HepG2 (cell line): ENCODE results near the gene ANKS4B. TPM values are rescaled to one million over a fixed set of nuclear protein-coding genes. Genes with fewer than 3 reads are reported as not detected.

Experiments used
- ARHGAP35 ChIP-seq: sonication (generic); formaldehyde crosslinking; IDR thresholded peaks from 2 replicates; pipeline ENCODE4 v1.9.0; 2022; ENCODE audit warnings: mild to moderate bottlenecking, inconsistent platforms, moderate library complexity, missing genetic modification reagents, borderline replicate concordance
- ELF4 ChIP-seq: sonication (generic); formaldehyde crosslinking; IDR thresholded peaks from 2 replicates; pipeline ENCODE4 v1.5.0; 2020; ENCODE audit warnings: missing genetic modification reagents, mild to moderate bottlenecking, moderate library complexity, borderline replicate concordance
- ETV6 ChIP-seq: sonication (generic); formaldehyde crosslinking; conservative IDR thresholded peaks from 2 replicates; pipeline ENCODE4 v1.4.0; 2020; ENCODE audit warnings: missing genetic modification reagents
- KDM1A ChIP-seq: IDR thresholded peaks from 2 replicates; pipeline ENCODE4 v1.6.1; 2016; ENCODE audit warnings: missing compliant biosample characterization
- KDM5B ChIP-seq: sonication (generic); formaldehyde crosslinking; IDR thresholded peaks from 2 replicates; pipeline ENCODE4 v1.4.0; 2020; ENCODE audit warnings: missing genetic modification reagents, mild to moderate bottlenecking, borderline replicate concordance
- NBN ChIP-seq: fragments of 450-650 bp; conservative IDR thresholded peaks from 2 replicates; pipeline ENCODE4 v1.6.1; 2017
- POLR2A ChIP-seq, 2 experiments: IDR thresholded peaks; 2 replicates each; pipeline ENCODE4 v1.6.1; 2011; ENCODE audit warnings: low read depth in 2 of 2, low read length in 2 of 2, mild to moderate bottlenecking in 1 of 2, moderate library complexity in 1 of 2; ENCODE audit not compliant: insufficient read depth in 1 of 2
- RFXAP ChIP-seq: sonication (generic); formaldehyde crosslinking; IDR thresholded peaks from 2 replicates; pipeline ENCODE4 v1.4.0; 2020; ENCODE audit warnings: missing genetic modification reagents, borderline replicate concordance
- WIZ ChIP-seq: sonication (generic); formaldehyde crosslinking; IDR thresholded peaks from 2 replicates; pipeline ENCODE4 v1.5.1; 2020; ENCODE audit warnings: mild to moderate bottlenecking, missing genetic modification reagents
- ZFP41 ChIP-seq: sonication (generic); formaldehyde crosslinking; IDR thresholded peaks from 2 replicates; pipeline ENCODE4 v1.4.0; 2020; ENCODE audit warnings: mild to moderate bottlenecking, missing genetic modification reagents, borderline replicate concordance
- ZNF331 ChIP-seq: sonication (generic); formaldehyde crosslinking; IDR thresholded peaks from 2 replicates; pipeline ENCODE4 v1.4.0; 2020; ENCODE audit warnings: missing genetic modification reagents
- ZNF607 ChIP-seq: sonication (generic); formaldehyde crosslinking; IDR thresholded peaks from 2 replicates; pipeline ENCODE4 v1.5.1; 2020; ENCODE audit warnings: missing genetic modification reagents, mild to moderate bottlenecking, borderline replicate concordance
- ZSCAN31 ChIP-seq: sonication (generic); formaldehyde crosslinking; IDR thresholded peaks from 2 replicates; pipeline ENCODE4 v1.5.0; 2020; ENCODE audit warnings: low read depth, mild to moderate bottlenecking, missing genetic modification reagents
- polyA plus RNA-seq, 8 experiments: library from polyadenylated mRNA; depleted of rRNA in 3 of 8; stranded (reverse) in 7 of 8; unstranded in 1 of 8; fragments of >200 nt; fragmentation: Illumina TruSeq in 4 of 8; extraction: Trizol in 4 of 8; gene quantifications; 2 replicates each; pipeline versions ENCODE4 v1.2.1 to v1.2.3, GENCODE V29; 2011 to 2016; ENCODE audit warnings: low read depth in 4 of 8, missing spikeins in 1 of 8, mixed read lengths in 1 of 8; ENCODE audit not compliant: insufficient read depth in 1 of 8
- total RNA-seq, 5 experiments: library from RNA; depleted of rRNA; stranded (reverse); fragments of >200 nt; fragmentation: Illumina TruSeq; extraction: Trizol; gene quantifications; 2 replicates each; pipeline ENCODE4 v1.2.3, GENCODE V29; 2016; ENCODE audit warnings: low read depth in 1 of 5
- TF ChIP-seq, protein P1 (sequence below), 2 experiments: fragments of 450-650 bp in 1 of 2; sonication (generic) in 1 of 2; formaldehyde crosslinking in 1 of 2; IDR thresholded peaks; 2 replicates each; pipeline versions ENCODE4 v1.6.1 to v1.8.0; 2016 to 2022; ENCODE audit warnings: antibody characterized with exemption in 1 of 2, mild to moderate bottlenecking in 1 of 2, missing genetic modification reagents in 1 of 2
- TF ChIP-seq, protein P2 (sequence below): IDR thresholded peaks from 2 replicates; pipeline ENCODE4 v1.6.1; 2016; ENCODE audit warnings: mild to moderate bottlenecking
- TF ChIP-seq, protein P3 (sequence below): sonication (generic); formaldehyde crosslinking; IDR thresholded peaks from 2 replicates; pipeline ENCODE4 v1.4.0; 2020; ENCODE audit warnings: mild to moderate bottlenecking, missing genetic modification reagents

The ANKS4B gene
- total and polyA plus RNA-seq, 2 of the 13 experiments (the other 11 are each of a cell fraction or from before 2014, with no cell fraction given) = 6.5 to 30.0 TPM

DNA sequence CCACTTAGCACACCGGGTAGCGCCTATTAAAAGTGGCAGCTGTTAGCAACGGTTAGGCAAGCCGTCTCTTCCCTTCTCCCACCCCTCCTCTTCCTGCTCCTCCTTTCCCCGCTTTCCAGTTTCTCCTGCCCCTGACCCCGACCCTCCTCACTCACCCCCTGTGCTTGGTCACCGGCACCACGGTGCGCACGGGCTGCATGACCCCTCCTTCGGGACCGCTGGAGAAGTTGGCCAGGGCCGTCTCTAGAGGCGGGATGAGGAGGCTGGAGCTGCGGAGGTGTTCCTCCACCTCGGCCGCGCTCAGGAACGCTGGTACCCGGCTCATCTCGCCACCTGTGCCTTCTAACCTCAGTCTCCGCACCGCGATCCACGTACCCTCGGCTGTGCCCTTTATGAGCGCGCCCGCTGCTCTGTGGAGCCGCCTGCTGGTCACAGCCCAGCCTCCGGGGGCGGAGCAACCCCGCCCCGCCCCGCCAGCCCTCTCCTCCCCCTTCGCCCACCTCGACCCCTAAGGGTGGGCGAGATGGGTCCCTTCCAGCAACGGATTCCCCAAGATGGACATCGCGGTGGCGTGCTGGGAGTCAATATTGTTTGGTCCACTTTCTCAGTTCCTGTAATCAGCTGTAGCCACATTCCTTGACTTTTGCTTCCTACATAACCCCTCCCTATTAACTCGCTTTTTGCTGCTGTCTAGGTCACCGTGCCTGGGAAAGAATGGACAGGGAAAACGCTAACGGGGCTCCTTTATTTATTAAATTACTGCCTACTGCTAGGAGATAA, 44.6 kb downstream of the ANKS4B start, which contains the start of gene CRYM (continued):
- TF ChIP-seq, protein P1, sequence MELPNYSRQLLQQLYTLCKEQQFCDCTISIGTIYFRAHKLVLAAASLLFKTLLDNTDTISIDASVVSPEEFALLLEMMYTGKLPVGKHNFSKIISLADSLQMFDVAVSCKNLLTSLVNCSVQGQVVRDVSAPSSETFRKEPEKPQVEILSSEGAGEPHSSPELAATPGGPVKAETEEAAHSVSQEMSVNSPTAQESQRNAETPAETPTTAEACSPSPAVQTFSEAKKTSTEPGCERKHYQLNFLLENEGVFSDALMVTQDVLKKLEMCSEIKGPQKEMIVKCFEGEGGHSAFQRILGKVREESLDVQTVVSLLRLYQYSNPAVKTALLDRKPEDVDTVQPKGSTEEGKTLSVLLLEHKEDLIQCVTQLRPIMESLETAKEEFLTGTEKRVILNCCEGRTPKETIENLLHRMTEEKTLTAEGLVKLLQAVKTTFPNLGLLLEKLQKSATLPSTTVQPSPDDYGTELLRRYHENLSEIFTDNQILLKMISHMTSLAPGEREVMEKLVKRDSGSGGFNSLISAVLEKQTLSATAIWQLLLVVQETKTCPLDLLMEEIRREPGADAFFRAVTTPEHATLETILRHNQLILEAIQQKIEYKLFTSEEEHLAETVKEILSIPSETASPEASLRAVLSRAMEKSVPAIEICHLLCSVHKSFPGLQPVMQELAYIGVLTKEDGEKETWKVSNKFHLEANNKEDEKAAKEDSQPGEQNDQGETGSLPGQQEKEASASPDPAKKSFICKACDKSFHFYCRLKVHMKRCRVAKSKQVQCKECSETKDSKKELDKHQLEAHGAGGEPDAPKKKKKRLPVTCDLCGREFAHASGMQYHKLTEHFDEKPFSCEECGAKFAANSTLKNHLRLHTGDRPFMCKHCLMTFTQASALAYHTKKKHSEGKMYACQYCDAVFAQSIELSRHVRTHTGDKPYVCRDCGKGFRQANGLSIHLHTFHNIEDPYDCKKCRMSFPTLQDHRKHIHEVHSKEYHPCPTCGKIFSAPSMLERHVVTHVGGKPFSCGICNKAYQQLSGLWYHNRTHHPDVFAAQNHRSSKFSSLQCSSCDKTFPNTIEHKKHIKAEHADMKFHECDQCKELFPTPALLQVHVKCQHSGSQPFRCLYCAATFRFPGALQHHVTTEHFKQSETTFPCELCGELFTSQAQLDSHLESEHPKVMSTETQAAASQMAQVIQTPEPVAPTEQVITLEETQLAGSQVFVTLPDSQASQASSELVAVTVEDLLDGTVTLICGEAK (IDR thresholded peaks at IDR 0.05) = no peak
- TF ChIP-seq, protein P1 (CRISPR knock-in tag; IDR thresholded peaks at IDR 0.05) = peak; percentile 44; the same call in 1 of the 2 replicates
- TF ChIP-seq KDM5B = peak; percentile 77; the same call in 1 of the 2 replicates
- 0 out of 2 replicates have a peak, but pooled peaks have one; percentile 55 for TF ChIP-seq ZFP41 (CRISPR knock-in tag)
- peak; percentile 64; the same call in 1 of the 2 replicates for TF ChIP-seq WIZ (CRISPR knock-in tag)
- peak; percentile 75 for TF ChIP-seq KDM1A (CRISPR knock-in tag)
- peak; percentile 65; the same call in 1 of the 2 replicates for TF ChIP-seq ZSCAN31
- TF ChIP-seq ETV6 (CRISPR knock-in tag) = peak; percentile 47
- TF ChIP-seq ARHGAP35 (CRISPR knock-in tag) = 0 out of 2 replicates have a peak, but pooled peaks have one; percentile 68
- no peak for TF ChIP-seq NBN
- TF ChIP-seq ZNF331 = peak; percentile 64
- TF ChIP-seq RFXAP = peak; percentile 35; the same call in 1 of the 2 replicates
- TF ChIP-seq POLR2A (IDR thresholded peaks at IDR 0.05; ENCODE audit: insufficient read depth in 1 of 2, low read depth in 2 of 2, low read length in 2 of 2) = no peak
- TF ChIP-seq, protein P2, sequence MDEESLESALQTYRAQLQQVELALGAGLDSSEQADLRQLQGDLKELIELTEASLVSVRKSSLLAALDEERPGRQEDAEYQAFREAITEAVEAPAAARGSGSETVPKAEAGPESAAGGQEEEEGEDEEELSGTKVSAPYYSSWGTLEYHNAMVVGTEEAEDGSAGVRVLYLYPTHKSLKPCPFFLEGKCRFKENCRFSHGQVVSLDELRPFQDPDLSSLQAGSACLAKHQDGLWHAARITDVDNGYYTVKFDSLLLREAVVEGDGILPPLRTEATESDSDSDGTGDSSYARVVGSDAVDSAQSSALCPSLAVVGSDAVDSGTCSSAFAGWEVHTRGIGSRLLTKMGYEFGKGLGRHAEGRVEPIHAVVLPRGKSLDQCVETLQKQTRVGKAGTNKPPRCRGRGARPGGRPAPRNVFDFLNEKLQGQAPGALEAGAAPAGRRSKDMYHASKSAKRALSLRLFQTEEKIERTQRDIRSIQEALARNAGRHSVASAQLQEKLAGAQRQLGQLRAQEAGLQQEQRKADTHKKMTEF (CRISPR knock-in tag) = peak; percentile 85; the same call in 1 of the 2 replicates
- TF ChIP-seq ELF4 (CRISPR knock-in tag) = no peak
- TF ChIP-seq ZNF607 (CRISPR knock-in tag) = peak; percentile 66; the same call in 1 of the 2 replicates
- TF ChIP-seq, protein P3, sequence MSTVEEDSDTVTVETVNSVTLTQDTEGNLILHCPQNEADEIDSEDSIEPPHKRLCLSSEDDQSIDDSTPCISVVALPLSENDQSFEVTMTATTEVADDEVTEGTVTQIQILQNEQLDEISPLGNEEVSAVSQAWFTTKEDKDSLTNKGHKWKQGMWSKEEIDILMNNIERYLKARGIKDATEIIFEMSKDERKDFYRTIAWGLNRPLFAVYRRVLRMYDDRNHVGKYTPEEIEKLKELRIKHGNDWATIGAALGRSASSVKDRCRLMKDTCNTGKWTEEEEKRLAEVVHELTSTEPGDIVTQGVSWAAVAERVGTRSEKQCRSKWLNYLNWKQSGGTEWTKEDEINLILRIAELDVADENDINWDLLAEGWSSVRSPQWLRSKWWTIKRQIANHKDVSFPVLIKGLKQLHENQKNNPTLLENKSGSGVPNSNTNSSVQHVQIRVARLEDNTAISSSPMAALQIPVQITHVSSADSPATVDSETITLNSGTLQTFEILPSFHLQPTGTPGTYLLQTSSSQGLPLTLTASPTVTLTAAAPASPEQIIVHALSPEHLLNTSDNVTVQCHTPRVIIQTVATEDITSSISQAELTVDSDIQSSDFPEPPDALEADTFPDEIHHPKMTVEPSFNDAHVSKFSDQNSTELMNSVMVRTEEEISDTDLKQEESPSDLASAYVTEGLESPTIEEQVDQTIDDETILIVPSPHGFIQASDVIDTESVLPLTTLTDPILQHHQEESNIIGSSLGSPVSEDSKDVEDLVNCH (CRISPR knock-in tag) = no peak
